IMR-90 (cell line): ENCODE measurements around the gene TCEA2. TPM values are rescaled to one million over a fixed set of nuclear protein-coding genes. Genes with fewer than 3 reads are reported as not detected.

Experiments
- ATAC-seq: fragments of 200-7000 bp; cut with Tn5 transposase; 2 replicates; pipeline ENCODE4 v1.9.1; 2020; ENCODE audit warnings: low read depth, mild to moderate bottlenecking, moderate library complexity
- BruUV-seq: library from RNA; stranded (reverse); fragments of 400-500 nt; replicated peaks from 2 replicates; lab custom pipeline; 2021; lab: Mats Ljungman, UMichigan
- CTCF ChIA-PET: fragments of 300-600 bp; formaldehyde crosslinking; extraction: SDS; loops from one replicate; lab custom pipeline; 2021; ENCODE audit warnings: antibody characterized with exemption; lab: Yijun Ruan, JAX
- POLR2A ChIA-PET: fragments of 300-600 bp; sonication (Branson Sonifier 250); formaldehyde crosslinking; loops from one replicate; lab custom pipeline; 2022; ENCODE audit warnings: antibody characterized with exemption; ENCODE audit not compliant: unreplicated experiment; lab: Charles Lee
- DNase-seq: peaks from one replicate; pipeline ENCODE4 v3.0.0; 2013
- H2AFZ ChIP-seq: replicated peaks from 2 replicates; pipeline ENCODE3; 2013; ENCODE audit warnings: low read length, mild to moderate bottlenecking; ENCODE audit not compliant: poor library complexity
- H2AK5ac ChIP-seq: 2 replicates; pipeline ENCODE4 v1.6.1; 2013; ENCODE audit warnings: low read depth, low read length, inconsistent platforms
- H2AK9ac ChIP-seq: replicated peaks from 2 replicates; pipeline ENCODE3; 2013; ENCODE audit warnings: mild to moderate bottlenecking, low read depth, low read length, moderate library complexity; ENCODE audit not compliant: poor library complexity
- H2BK120ac ChIP-seq: 2 replicates; pipeline ENCODE4 v1.6.1; 2013; ENCODE audit warnings: low read depth, low read length, inconsistent platforms
- H2BK15ac ChIP-seq: 3 replicates; pipeline ENCODE4 v1.6.1; 2013; ENCODE audit warnings: low read depth, low read length, inconsistent platforms
- H2BK20ac ChIP-seq: 2 replicates; pipeline ENCODE4 v1.6.1; 2013; ENCODE audit warnings: low read depth, mild to moderate bottlenecking, inconsistent platforms, low read length, moderate library complexity
- H2BK5ac ChIP-seq: 2 replicates; pipeline ENCODE4 v1.6.1; 2013; ENCODE audit warnings: mild to moderate bottlenecking, low read depth, low read length, inconsistent platforms; ENCODE audit not compliant: poor library complexity, severe bottlenecking
- H3K14ac ChIP-seq: replicated peaks from 2 replicates; pipeline ENCODE4 v1.6.1; 2013; ENCODE audit warnings: low read depth, low read length, inconsistent platforms
- H3K18ac ChIP-seq: 2 replicates; pipeline ENCODE4 v1.6.1; 2013; ENCODE audit warnings: low read depth, low read length, control low read depth
- H3K23ac ChIP-seq: 2 replicates; pipeline ENCODE4 v1.6.1; 2013; ENCODE audit warnings: low read depth, low read length, inconsistent platforms
- H3K27ac ChIP-seq: 2 replicates; pipeline ENCODE4 v1.5.1; 2013; ENCODE audit warnings: mild to moderate bottlenecking, control low read depth, low read length; ENCODE audit not compliant: insufficient read depth
- H3K27me3 ChIP-seq: 2 replicates; pipeline ENCODE4 v1.6.1; 2013; ENCODE audit warnings: low read length; ENCODE audit not compliant: control insufficient read depth, insufficient read depth
- H3K36me3 ChIP-seq: 2 replicates; pipeline ENCODE4 v1.6.1; 2013; ENCODE audit warnings: low read length, mixed read lengths; ENCODE audit not compliant: control insufficient read depth, insufficient read depth
- H3K4ac ChIP-seq: 2 replicates; pipeline ENCODE4 v1.6.1; 2013; ENCODE audit warnings: low read depth, low read length, inconsistent platforms
- H3K4me1 ChIP-seq: 2 replicates; pipeline ENCODE4 v1.6.1; 2013; ENCODE audit warnings: low read length, mixed read lengths; ENCODE audit not compliant: control insufficient read depth, insufficient read depth
- H3K4me2 ChIP-seq: 2 replicates; pipeline ENCODE4 v1.6.1; 2013; ENCODE audit warnings: low read depth, mild to moderate bottlenecking, control low read depth, low read length, moderate library complexity
- H3K4me3 ChIP-seq: 2 replicates; pipeline ENCODE4 v1.5.1; 2013; ENCODE audit warnings: low read depth, mild to moderate bottlenecking, control low read depth, low read length, moderate library complexity; ENCODE audit not compliant: insufficient read depth
- H3K56ac ChIP-seq: 2 replicates; pipeline ENCODE4 v1.6.1; 2013; ENCODE audit warnings: low read length, inconsistent platforms; ENCODE audit not compliant: insufficient read depth; ENCODE audit errors: extremely low read depth
- H3K79me1 ChIP-seq, 2 experiments: 2 replicates each; pipeline ENCODE4 v1.6.1; 2013; ENCODE audit warnings: low read length in 2 of 2, inconsistent platforms in 1 of 2, low read depth in 1 of 2
- H3K9ac ChIP-seq: 2 replicates; pipeline ENCODE4 v1.6.1; 2013; ENCODE audit warnings: low read depth, low read length, control low read depth
- H3K9me1 ChIP-seq: 2 replicates; pipeline ENCODE4 v1.6.1; 2013; ENCODE audit warnings: low read length, inconsistent platforms; ENCODE audit not compliant: insufficient read depth
- H3K9me3 ChIP-seq: 2 replicates; pipeline ENCODE4 v1.6.1; 2013; ENCODE audit warnings: low read length; ENCODE audit not compliant: control insufficient read depth, insufficient read depth
- H4K20me1 ChIP-seq: 2 replicates; pipeline ENCODE4 v1.6.1; 2013; ENCODE audit warnings: low read length, inconsistent platforms; ENCODE audit not compliant: insufficient read depth
- H4K5ac ChIP-seq: 2 replicates; pipeline ENCODE4 v1.6.1; 2013; ENCODE audit warnings: mild to moderate bottlenecking, low read depth, low read length, control low read depth
- H4K8ac ChIP-seq, 2 experiments: 2 replicates each; pipeline ENCODE4 v1.6.1; 2013; ENCODE audit warnings: low read depth in 2 of 2, low read length in 2 of 2, control low read depth in 1 of 2, inconsistent platforms in 1 of 2
- H4K91ac ChIP-seq: 2 replicates; pipeline ENCODE4 v1.6.1; 2013; ENCODE audit warnings: low read depth, low read length, inconsistent platforms; ENCODE audit not compliant: insufficient read depth
- BHLHE40 ChIP-seq: fragments of 150-350 bp; IDR thresholded peaks from 2 replicates; pipeline ENCODE4 v1.6.1; 2016; ENCODE audit warnings: mild to moderate bottlenecking, low read depth, low read length
- CEBPB ChIP-seq: IDR thresholded peaks from 2 replicates; pipeline ENCODE4 v1.6.1; 2012; ENCODE audit warnings: low read depth, low read length, improper control_type of control experiment
- CHD1 ChIP-seq: IDR thresholded peaks from 2 replicates; pipeline ENCODE4 v1.6.1; 2012; ENCODE audit warnings: low read depth, low read length, improper control_type of control experiment
- CTCF ChIP-seq: conservative IDR thresholded peaks from 2 replicates; pipeline ENCODE4 v1.5.1; 2012; ENCODE audit warnings: mild to moderate bottlenecking, low read depth, low read length, improper control_type of control experiment
- FOS ChIP-seq: fragments of 150-350 bp; IDR thresholded peaks from 2 replicates; pipeline ENCODE4 v1.6.1; 2016; ENCODE audit warnings: low read depth, low read length
- MAFK ChIP-seq: IDR thresholded peaks from 2 replicates; pipeline ENCODE4 v1.6.1; 2012; ENCODE audit warnings: low read depth, low read length, improper control_type of control experiment
- MXI1 ChIP-seq: IDR thresholded peaks from 2 replicates; pipeline ENCODE4 v1.6.1; 2012; ENCODE audit warnings: low read depth, mild to moderate bottlenecking, low read length, moderate library complexity, borderline replicate concordance
- NFE2L2 ChIP-seq: fragments of 150-350 bp; IDR thresholded peaks from 2 replicates; pipeline ENCODE4 v1.6.1; 2016; ENCODE audit warnings: low read depth, mild to moderate bottlenecking, low read length
- POLR2A ChIP-seq: IDR thresholded peaks from 2 replicates; pipeline ENCODE4 v1.6.1; 2012; ENCODE audit warnings: mild to moderate bottlenecking, low read depth, low read length
- RAD21 ChIP-seq: IDR thresholded peaks from 2 replicates; pipeline ENCODE4 v1.6.1; 2012; ENCODE audit warnings: low read length, improper control_type of control experiment
- RFX5 ChIP-seq: IDR thresholded peaks from 2 replicates; pipeline ENCODE4 v1.8.0; 2012; ENCODE audit warnings: low read depth, mild to moderate bottlenecking, low read length, moderate library complexity
- SMC3 ChIP-seq: fragments of 150-350 bp; IDR thresholded peaks from 2 replicates; pipeline ENCODE4 v1.6.1; 2016; ENCODE audit warnings: low read depth, mild to moderate bottlenecking, antibody characterized with exemption, low read length, moderate library complexity
- WGBS, 2 experiments: methylation state at CpG; one replicate each; pipeline versions ENCODE4 v1.1.5 to v1.1.7; 2013; ENCODE audit warnings: missing lambda C conversion rate in 2 of 2; ENCODE audit not compliant: insufficient read length in 1 of 2; ENCODE audit errors: extremely low coverage in 2 of 2; 5-methylcytosine and 5-hydroxymethylcytosine counted together
- dilution Hi-C: fragments of 300-500 bp; cut with HindIII; formaldehyde crosslinking; loops from one replicate; pipeline ENCODE4 v1.14.3; 2018; ENCODE audit warnings: low sequenced_read_pairs; ENCODE audit not compliant: unreplicated experiment
- in situ Hi-C: fragments of 300-500 bp; cut with MboI; formaldehyde crosslinking; loops from 3 replicates; pipeline ENCODE4 v1.14.3; 2019; ENCODE audit warnings: low sequenced_read_pairs, inconsistent platforms, mixed read lengths
- intact Hi-C: fragments of 100-400 bp; cut with micrococcal nuclease; formaldehyde crosslinking; loops from 2 replicates; pipeline ENCODE4 v1.10.0; 2022
- polyA plus RNA-seq, 3 experiments: library from polyadenylated mRNA; depleted of rRNA; stranded (reverse); fragments of >200 nt; gene quantifications; 2 replicates each; pipeline ENCODE4 v1.2.3, GENCODE V29; 2012; ENCODE audit warnings: low replicate concordance in 1 of 3
- total RNA-seq: library from RNA; depleted of rRNA; stranded (reverse); fragments of >200 nt; gene quantifications from 2 replicates; pipeline ENCODE4 v1.2.3, GENCODE V29; 2012
- TF ChIP-seq, protein P1 (sequence below): fragments of 150-350 bp; IDR thresholded peaks from 2 replicates; pipeline ENCODE4 v1.6.1; 2016; ENCODE audit warnings: low read depth, mild to moderate bottlenecking, low read length, moderate library complexity, borderline replicate concordance

The TCEA2 gene
- total and polyA plus RNA-seq, 2 of the 4 experiments (the other 2 are of a cell fraction), result 9.3 to 30.0 TPM

DNA sequence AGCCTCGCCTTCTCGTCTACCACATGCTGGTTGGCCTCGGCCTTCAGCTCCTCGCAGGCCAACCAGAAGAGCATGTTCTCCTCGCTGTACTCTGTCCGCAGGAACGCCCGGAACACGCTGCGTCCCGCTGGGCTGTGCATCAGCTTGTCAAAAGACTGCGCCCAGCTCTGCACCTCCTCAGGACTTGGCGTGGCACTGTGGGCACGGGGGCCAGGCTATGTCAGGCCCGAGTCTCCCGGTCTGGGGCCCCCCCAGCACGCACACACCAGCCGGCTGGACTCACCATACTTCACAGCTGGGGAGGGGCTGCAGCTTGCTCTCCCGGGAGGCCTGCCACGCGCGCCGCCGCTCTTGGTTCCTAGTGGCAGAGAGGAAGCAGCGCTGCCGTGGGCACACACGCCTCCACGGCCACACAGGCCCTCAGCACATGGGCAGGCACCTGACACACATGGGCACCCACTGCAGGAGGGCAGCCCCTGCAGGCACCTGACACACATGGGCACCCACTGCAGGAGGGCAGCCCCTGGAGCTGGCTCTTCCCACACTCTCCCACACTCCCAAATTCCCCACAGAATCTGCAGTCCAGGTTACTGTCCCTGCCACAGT is 11.3 kb downstream of the TCEA2 start:
- in situ Hi-C loops (no loop called here), dilution Hi-C loops (no loop called here), intact Hi-C loops (no loop called here)
- Histone ChIP-seq H4K91ac (no peak overlapping the region), H2BK15ac (no peak overlapping the region), H4K20me1 (no peaks in the 10 kb centered on the region; the same call in none of the 2 replicates), H2BK20ac (no peak overlapping the region), H3K4me2 (no peak overlapping the region), H3K14ac (no peak overlapping the region), H4K8ac (no peak overlapping the region), H3K4me3 (no peak overlapping the region), H3K4ac (no peak overlapping the region), H3K56ac (no peak overlapping the region), H3K18ac (no peak overlapping the region), H2AK5ac (no peak overlapping the region), H4K5ac (no peak overlapping the region), H3K23ac (no peak overlapping the region), H3K27me3 (no peaks in the 10 kb centered on the region), H2BK120ac (no peak overlapping the region), H2AK9ac (peak overlapping the region; percentile 65), H3K9ac (no peak overlapping the region), H2BK5ac (no peak overlapping the region), H3K9me1 (no peaks in the 10 kb centered on the region), H3K27ac (no peak overlapping the region), H3K36me3 (peaks cover 26% of the 10 kb centered on the region; the same call in 1 of the 2 replicates), H3K79me1 (peaks cover 6 to 8% of the 10 kb centered on the region in 2 experiments; a peak in 3 of 4 replicates), H3K4me1 (peaks cover 11% of the 10 kb centered on the region), H2AFZ (peak overlapping the region; percentile 14), H3K9me3 (no peaks in the 10 kb centered on the region)
- WGBS, 2 experiments, result 90% methylated on average over 17 of the region's 28 CpGs; no CpG with 5 or more reads in 1 of the 2 experiments
- no TSS peak for BruUV-seq
- TF ChIP-seq CTCF (no peak), CEBPB (no peak), MAFK (no peak), RFX5 (no peak), NFE2L2 (no peak), CHD1 (no peak), FOS (no peak), SMC3 (no peak), RAD21 (no peak), MXI1 (no peak), POLR2A (no peak), BHLHE40 (no peak)
- TF ChIP-seq, protein P1, sequence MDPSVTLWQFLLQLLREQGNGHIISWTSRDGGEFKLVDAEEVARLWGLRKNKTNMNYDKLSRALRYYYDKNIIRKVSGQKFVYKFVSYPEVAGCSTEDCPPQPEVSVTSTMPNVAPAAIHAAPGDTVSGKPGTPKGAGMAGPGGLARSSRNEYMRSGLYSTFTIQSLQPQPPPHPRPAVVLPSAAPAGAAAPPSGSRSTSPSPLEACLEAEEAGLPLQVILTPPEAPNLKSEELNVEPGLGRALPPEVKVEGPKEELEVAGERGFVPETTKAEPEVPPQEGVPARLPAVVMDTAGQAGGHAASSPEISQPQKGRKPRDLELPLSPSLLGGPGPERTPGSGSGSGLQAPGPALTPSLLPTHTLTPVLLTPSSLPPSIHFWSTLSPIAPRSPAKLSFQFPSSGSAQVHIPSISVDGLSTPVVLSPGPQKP, result no peak
- ATAC-seq (no peak), DNase-seq (no peak)
- CTCF ChIA-PET, result interaction anchor here (0.6 kb wide), 1 partner anchor 64 kb away, joined by 3 read pairs; no protein-coding TSS in a partner anchor
- POLR2A ChIA-PET, result interaction anchor here (0.8 kb wide), 1 partner anchor 11 kb away, joined by 3 read pairs; the partner anchor contains the start of gene TCEA2
